Measurements from ENCODE around the gene RSRC1.
"Not testable (repeated sequence)": the region's sequence is repeated elsewhere in the genome, so short reads cannot be mapped to it uniquely, and the experiment has no call there.

The RSRC1 gene

GRCh38 chr3:158463556-158463955, 353.7 kb downstream of the RSRC1 start:
- DNase-seq (ENCODE audit: low spot score), result no peak

- no peak for DNase-seq (ENCODE audit: low spot score)
These were observed 355.2 kb downstream of the RSRC1 start for GRCh38 chr3:158465074-158465473.

GRCh38 chr3:158470944-158471638, 361.2 kb downstream of the RSRC1 start:
- DNase-seq (ENCODE audit: low spot score), result peak; percentile 7

GRCh38 chr3:158471639-158472294, 361.9 kb downstream of the RSRC1 start:
- peak; percentile 58 for DNase-seq (ENCODE audit: low spot score)

GRCh38 chr3:158479051-158479450, 369.2 kb downstream of the RSRC1 start:
- DNase-seq (ENCODE audit: low spot score), result no peak

GRCh38 chr3:158483701-158484235, 373.9 kb downstream of the RSRC1 start:
- DNase-seq (ENCODE audit: low spot score), result no peak

GRCh38 chr3:158486200-158486599, 376.3 kb downstream of the RSRC1 start:
- DNase-seq (ENCODE audit: low spot score), result no peak

GRCh38 chr3:158488670-158489069, 378.8 kb downstream of the RSRC1 start:
- DNase-seq (ENCODE audit: low spot score), result no peak

- no peak for DNase-seq (ENCODE audit: low spot score)
These were observed 379.3 kb downstream of the RSRC1 start for GRCh38 chr3:158489181-158489580.

- DNase-seq (ENCODE audit: low spot score), result no peak
These were observed 382.1 kb downstream of the RSRC1 start for GRCh38 chr3:158491968-158492367.

GRCh38 chr3:158492685-158493084, 382.8 kb downstream of the RSRC1 start:
- DNase-seq (ENCODE audit: low spot score), result no peak

- no peak for DNase-seq (ENCODE audit: low spot score)
These were observed 384.0 kb downstream of the RSRC1 start for GRCh38 chr3:158493931-158494330.

GRCh38 chr3:158494673-158495072, 384.8 kb downstream of the RSRC1 start:
- DNase-seq (ENCODE audit: low spot score), result no peak

GRCh38 chr3:158495398-158495902, 385.6 kb downstream of the RSRC1 start:
- DNase-seq (ENCODE audit: low spot score), result not testable (repeated sequence)

- no peak for DNase-seq (ENCODE audit: low spot score)
These were observed 395.2 kb downstream of the RSRC1 start for GRCh38 chr3:158505117-158505516.

- DNase-seq (ENCODE audit: low spot score), result no peak
These were observed 396.6 kb downstream of the RSRC1 start for GRCh38 chr3:158506456-158506855.

GRCh38 chr3:158508481-158508880, 398.6 kb downstream of the RSRC1 start:
- no peak for DNase-seq (ENCODE audit: low spot score)

GRCh38 chr3:158509891-158510290, 400.0 kb downstream of the RSRC1 start:
- DNase-seq (ENCODE audit: low spot score), result no peak

GRCh38 chr3:158516729-158517128, 406.8 kb downstream of the RSRC1 start:
- not testable (repeated sequence) for DNase-seq (ENCODE audit: low spot score)

GRCh38 chr3:158519776-158520175, 409.9 kb downstream of the RSRC1 start:
- DNase-seq (ENCODE audit: low spot score), result no peak

- DNase-seq (ENCODE audit: low spot score), result peak; percentile 13
These were observed 410.5 kb downstream of the RSRC1 start for GRCh38 chr3:158520433-158520832.

GRCh38 chr3:158522221-158523136, 412.6 kb downstream of the RSRC1 start:
- peak; percentile 39 for DNase-seq (ENCODE audit: low spot score)
